B cell (primary cell): ENCODE measurements around the gene PAPPA.

ENCODE experiments used
- CTCF ChIP-seq: fragments of 200-600 bp; IDR thresholded peaks from one replicate; pipeline ENCODE4 v1.8.0; 2022; ENCODE audit warnings: antibody characterized with exemption, mild to moderate bottlenecking
- EZH2 ChIP-seq: IDR thresholded peaks from 2 replicates; pipeline ENCODE4 v1.6.1; 2012; ENCODE audit warnings: borderline replicate concordance, low read depth, mild to moderate bottlenecking, moderate library complexity, low read length; ENCODE audit not compliant: insufficient read depth, poor library complexity, severe bottlenecking

DNA sequence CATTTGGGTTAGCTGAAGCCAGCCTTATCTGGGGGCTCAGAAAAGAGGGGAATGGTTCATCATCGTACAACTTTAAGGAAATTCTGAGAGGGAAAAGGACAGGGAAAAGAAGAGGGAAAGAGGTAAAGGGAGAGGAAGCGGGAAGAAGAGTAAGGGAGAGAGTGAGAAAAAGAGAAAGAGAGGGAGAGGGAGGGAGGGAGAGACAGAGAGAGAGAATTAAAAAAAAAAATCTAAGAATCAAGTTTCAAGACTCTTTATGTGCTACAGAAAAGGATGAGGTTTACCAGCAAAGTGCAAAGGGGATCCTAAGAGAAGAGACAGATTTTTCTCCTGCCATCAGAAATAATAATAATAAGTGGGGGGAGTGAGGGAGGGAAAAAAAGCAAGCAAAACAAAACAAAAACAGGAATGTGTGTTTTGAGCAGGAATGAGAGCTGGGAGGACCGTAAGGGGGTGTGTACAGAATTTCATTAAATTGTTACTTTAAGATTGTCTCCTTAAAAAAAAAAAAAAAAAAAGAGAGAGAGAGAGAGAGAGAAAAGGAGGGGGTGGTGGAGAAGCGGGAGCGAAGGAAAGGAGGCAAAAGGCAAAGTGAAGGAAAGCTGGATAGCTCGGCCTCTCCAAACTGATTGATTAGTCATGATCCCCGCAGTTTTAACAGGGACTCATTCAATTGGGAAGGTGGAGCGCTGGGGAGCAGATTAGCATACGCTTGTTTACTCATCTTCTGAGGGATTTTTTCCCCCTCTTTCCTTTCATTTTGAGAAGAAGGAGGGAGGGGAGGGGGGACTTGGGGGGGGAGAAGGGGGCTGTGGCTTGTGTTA, 438 bp upstream of the PAPPA start:
- TF ChIP-seq CTCF (no peak), EZH2 (no peak)
